Hepatocyte (in vitro differentiated cells): ENCODE results near the gene PPM1G.

Experiments
- EZH2 ChIP-seq: fragments of 200-600 bp; sonication (generic); IDR thresholded peaks from 2 replicates; pipeline ENCODE4 v1.6.1; 2016; ENCODE audit warnings: antibody characterized with exemption, mild to moderate bottlenecking, borderline replicate concordance
- EZH2phosphoT487 ChIP-seq: fragments of 200-600 bp; sonication (generic); IDR thresholded peaks from one replicate; pipeline ENCODE4 v1.6.1; 2018; ENCODE audit warnings: antibody characterized with exemption, mild to moderate bottlenecking, low read depth, moderate library complexity; ENCODE audit not compliant: unreplicated experiment, severe bottlenecking
- TF ChIP-seq, protein P1 (sequence below): fragments of 200-600 bp; sonication (generic); IDR thresholded peaks from 2 replicates; pipeline ENCODE4 v1.5.1; 2016; ENCODE audit warnings: antibody characterized with exemption, mild to moderate bottlenecking; ENCODE audit not compliant: poor library complexity

DNA sequence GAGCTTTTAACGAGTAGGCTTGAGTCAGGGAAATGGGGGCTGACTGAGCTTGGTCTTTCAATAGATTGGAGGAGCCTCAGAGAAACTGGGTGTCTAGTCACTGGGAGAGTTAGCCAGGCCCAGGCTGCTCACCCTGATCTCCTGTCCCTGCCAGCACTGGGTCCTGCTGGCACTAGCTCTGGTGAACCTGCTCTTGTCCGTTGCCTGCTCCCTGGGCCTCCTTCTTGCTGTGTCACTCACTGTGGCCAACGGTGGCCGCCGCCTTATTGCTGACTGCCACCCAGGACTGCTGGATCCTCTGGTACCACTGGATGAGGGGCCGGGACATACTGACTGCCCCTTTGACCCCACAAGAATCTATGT lies 33.5 kb upstream of the PPM1G start:
- TF ChIP-seq, protein P1, sequence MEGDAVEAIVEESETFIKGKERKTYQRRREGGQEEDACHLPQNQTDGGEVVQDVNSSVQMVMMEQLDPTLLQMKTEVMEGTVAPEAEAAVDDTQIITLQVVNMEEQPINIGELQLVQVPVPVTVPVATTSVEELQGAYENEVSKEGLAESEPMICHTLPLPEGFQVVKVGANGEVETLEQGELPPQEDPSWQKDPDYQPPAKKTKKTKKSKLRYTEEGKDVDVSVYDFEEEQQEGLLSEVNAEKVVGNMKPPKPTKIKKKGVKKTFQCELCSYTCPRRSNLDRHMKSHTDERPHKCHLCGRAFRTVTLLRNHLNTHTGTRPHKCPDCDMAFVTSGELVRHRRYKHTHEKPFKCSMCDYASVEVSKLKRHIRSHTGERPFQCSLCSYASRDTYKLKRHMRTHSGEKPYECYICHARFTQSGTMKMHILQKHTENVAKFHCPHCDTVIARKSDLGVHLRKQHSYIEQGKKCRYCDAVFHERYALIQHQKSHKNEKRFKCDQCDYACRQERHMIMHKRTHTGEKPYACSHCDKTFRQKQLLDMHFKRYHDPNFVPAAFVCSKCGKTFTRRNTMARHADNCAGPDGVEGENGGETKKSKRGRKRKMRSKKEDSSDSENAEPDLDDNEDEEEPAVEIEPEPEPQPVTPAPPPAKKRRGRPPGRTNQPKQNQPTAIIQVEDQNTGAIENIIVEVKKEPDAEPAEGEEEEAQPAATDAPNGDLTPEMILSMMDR: no peak
- TF ChIP-seq EZH2phosphoT487: no peak
- TF ChIP-seq EZH2: no peak
